GM12875 (cell line): ENCODE results near the gene NRBF2.

ENCODE experiments used
- H3K4me3 ChIP-seq: one replicate; pipeline ENCODE4 v1.5.1; 2011; ENCODE audit warnings: low read depth, low read length, control low read depth
- CTCF ChIP-seq: IDR thresholded peaks from 2 replicates; pipeline ENCODE4 v1.5.1; 2011; ENCODE audit warnings: low read depth, mild to moderate bottlenecking, control low read depth, inconsistent platforms, low read length, moderate library complexity, borderline replicate concordance; ENCODE audit not compliant: insufficient read depth

NRBF2 gene

GRCh38 chr10:63110940-63111339 is 22.2 kb upstream of the NRBF2 start:
- no peak for TF ChIP-seq CTCF
- no peak overlapping the region for H3K4me3 ChIP-seq

GRCh38 chr10:63114031-63114814 is 18.9 kb upstream of the NRBF2 start:
- H3K4me3 ChIP-seq: no peak overlapping the region
- no peak for TF ChIP-seq CTCF

GRCh38 chr10:63115732-63116383 is 17.3 kb upstream of the NRBF2 start:
- H3K4me3 ChIP-seq: no peak overlapping the region
- TF ChIP-seq CTCF: no peak

GRCh38 chr10:63116452-63117072 is 16.6 kb upstream of the NRBF2 start:
- no peak for TF ChIP-seq CTCF
- no peak overlapping the region for H3K4me3 ChIP-seq

- H3K4me3 ChIP-seq: no peak overlapping the region
- TF ChIP-seq CTCF: no peak
These were observed 14.1 kb upstream of the NRBF2 start for GRCh38 chr10:63119041-63119440.

- TF ChIP-seq CTCF: no peak
- no peak overlapping the region for H3K4me3 ChIP-seq
These were observed 12.6 kb upstream of the NRBF2 start for GRCh38 chr10:63120554-63120953.

GRCh38 chr10:63123727-63124362 is 9.3 kb upstream of the NRBF2 start:
- H3K4me3 ChIP-seq: no peak overlapping the region
- no peak for TF ChIP-seq CTCF
